Stimulated activated CD4-positive, alpha-beta T cell treated with anti-CD3 and anti-CD28 coated beads, Interleukin-15, amount 100 ng/mL, for 48 hours (primary cell): ENCODE results near the gene HOMER2.
A peak's percentile ranks its signal among the peaks of the same experiment; 100 is the strongest.

Experiments used
- DNase-seq, 2 donors: peaks; one replicate each; pipeline ENCODE4 v3.0.0-alpha.2; 2020; ENCODE audit warnings: low read depth in 2 of 2

HOMER2 gene

DNA sequence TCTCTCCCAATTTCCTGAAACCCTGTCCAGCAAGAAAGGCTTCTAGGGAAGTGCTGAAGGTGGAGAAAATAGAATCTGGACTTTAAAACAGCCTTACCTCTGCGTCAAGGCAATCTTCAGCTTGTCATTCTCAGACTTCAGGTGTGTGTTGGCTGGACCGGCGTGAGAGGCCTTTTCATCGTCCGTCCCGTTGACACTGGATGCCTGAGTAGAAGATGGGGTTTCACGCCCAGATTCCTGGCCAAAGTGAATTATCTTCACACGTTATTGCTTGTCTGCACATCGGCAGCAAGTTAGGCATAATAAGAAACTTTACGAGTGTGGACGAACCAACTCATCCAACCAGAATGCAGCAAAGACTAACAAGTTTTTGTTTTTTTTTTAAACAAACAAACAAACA is 93.6 kb downstream of the HOMER2 start:
- no peak for DNase-seq

DNA sequence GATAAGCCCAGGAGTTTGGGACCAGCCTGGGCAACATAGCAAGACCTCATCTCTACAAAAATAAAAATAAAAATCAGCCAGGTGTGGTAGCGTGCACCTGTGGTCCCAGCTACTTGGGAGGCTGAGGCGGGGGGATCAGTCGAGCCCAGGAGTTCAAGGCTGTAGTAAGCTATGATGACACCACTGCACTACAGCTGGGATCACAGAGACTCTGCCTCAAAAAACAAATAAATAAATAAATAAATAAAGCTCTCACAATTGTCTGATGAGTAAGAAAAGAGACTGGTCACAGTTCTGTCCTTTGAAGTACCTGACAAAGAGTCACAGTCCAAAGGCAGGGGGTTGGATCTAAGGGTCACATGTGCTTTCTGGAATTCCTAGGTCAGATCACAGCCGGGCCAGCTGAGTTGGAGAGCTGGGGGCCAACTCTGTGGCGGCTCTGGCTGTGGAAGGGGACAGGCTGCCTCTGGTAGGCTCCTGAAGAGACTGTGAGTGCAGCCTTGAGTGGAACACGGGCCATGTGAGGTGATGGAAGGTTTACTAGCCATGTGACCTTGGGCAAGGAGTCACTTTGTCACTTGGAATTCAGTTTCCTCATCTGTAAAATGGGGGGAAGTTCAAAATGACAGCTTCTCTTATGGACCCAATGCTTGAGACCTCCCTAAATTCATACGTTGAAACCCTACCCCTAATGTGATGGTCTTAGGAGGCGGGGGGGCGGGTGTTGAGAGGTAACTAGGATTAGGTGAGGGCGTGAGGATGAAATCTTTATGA is 95.9 kb downstream of the HOMER2 start:
- no peak for DNase-seq

DNA sequence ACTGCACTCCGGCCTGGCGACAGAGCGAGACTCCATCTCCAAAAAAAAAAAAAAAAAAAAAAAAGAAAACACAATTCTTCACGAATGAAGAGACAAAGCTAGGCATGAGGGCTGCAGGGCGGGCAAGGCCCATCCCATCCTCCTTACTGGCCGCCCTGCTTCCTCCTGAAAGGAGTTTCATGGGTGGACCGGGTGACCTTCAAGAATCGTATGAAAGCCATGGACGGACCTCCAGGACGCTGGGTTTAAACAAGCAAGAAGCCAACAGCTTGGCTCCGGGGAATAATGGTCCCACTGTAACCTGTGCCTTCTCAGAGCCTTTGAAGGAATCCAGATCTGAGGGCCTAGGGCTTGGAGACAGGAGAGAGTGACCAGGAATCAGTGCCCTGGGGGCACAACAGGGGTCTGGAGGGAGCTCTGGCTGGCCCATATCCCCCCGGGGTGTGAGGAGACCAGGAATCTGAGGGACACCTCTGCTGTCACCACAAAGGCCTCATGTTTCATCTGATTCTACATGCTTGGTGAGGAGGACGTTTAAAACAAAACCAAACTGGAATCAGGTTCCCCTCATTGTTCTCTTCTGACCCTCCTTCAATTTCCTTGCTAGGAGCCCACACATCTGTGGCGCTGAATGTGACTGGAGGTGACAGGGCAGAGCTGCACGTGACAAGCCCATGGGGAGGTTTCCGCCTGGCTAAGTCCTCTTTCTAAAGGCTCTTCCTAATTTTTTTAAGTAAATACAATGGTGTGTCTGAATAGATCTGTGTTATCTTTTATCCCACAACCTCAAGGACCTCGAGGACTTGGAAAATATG is 97.0 kb downstream of the HOMER2 start:
- no peak for DNase-seq

DNA sequence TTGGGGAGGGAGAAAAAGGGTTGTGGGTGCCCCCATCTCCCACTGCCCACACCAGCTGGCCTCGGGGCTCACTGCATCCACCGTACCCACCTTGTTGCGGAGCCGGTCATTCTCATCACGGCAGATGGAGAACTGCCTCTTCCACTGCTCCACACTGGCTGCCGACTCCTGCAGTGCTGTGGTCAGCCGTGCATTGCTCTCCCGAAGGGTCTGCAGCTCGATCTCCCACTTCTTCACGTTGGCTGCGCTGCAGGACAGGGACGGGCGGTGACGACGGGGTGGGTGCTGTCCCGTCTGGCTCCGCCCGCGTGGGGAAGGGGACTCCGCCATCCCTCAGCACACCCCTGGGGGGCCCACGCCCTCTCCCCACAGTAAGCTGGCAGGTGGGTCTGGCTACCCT is 98.0 kb downstream of the HOMER2 start:
- DNase-seq, result no peak

DNA sequence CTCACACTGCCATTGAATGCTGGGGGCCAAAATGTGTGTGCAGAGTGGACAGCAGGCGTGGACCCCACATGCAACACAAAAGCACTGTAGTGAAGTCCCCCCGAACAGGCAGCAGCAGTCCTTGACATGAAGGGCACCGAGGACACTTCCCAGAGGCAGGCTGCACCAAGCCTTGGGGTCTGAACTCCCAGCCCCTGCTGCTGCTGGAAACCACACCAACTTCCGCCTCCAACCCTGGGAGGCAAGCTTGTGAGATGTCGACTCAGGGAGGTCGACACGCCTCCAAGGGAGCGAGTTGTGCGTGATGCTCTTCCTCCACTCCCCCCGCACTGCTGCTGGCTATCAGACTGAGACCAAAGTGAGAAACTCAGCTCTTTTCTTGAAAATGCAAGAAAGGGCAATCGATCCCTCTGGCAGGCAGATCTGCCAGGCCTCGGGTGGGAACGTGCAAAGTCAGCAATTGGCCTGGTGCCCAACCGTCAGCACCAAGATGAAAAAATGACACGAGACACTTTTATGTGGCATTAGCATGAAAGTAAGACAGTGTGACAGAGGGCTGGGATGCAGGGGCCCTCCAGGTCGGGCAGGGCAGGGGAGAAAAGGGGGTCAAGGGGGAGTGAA is 99.5 kb downstream of the HOMER2 start:
- no peak for DNase-seq

DNA sequence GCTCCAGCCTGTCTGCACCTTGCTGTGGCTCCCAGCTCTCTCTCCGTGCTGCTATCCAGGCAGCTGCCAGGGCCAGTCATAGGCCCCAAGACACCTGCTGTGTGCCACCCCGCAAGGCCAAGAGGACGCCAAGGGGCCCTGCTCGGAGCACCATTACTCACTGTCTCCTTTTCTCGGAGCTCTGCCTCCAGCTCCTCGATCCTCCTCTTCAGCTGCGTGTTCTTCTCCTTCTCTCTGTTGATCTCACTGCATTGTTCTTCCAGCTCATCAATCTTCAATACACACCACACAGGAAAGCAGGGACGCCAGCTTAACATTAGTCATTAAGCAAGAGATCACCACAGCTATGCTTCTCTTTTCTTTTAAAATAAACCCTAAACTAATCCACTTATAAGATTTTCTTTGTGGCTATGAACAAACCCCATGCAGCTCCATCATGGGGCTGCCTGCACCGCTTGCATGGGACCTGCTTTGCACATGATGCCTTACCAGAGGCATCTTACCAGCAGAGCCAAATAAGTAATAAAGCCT is 100.5 kb downstream of the HOMER2 start:
- DNase-seq, result no peak

DNA sequence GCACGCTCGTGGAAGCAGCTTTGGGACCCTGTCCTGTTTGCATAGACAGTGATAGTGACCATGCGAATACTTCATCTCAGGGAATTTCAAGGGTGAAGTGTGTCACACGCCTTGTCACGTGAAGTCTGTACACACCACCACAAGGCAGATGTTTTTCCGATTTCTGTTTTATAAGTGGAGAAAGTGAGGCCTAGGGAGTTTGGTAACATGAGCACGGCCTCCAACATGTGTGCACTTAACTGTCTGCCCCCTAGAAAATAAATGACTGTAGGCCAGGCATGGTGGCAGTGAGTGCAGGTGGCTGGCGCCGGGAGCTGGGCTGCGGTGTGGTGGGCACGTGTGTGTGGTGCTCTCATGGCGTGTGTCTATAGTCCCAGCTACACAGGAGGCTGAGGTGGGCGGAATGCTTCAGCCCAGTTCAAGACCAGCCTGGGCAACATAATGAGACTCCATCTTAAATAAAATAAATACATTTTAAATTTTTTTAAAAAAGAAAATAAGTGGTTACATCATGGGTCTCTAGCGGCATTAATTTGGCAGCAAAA is 101.1 kb downstream of the HOMER2 start:
- DNase-seq, result no peak

DNA sequence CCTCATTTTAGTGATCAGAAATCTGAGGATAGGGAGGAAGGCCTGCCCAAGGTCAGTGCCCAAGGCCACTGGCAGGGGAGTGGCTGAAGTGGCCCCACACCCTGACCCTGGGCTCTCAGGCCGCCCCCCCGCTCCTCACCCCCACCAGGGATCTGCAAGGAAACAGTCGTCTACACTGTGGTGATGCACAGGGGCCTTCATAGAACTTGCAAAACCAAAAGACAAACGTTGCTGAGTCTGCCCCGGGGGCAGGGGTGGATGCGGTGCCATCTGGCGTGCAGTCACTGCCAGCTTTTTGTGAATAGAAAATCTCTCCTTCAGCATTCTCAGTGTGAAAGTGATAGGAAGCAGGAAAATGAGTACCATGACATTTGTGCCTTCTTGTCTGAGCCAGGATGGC is 101.8 kb downstream of the HOMER2 start:
- no peak for DNase-seq

DNA sequence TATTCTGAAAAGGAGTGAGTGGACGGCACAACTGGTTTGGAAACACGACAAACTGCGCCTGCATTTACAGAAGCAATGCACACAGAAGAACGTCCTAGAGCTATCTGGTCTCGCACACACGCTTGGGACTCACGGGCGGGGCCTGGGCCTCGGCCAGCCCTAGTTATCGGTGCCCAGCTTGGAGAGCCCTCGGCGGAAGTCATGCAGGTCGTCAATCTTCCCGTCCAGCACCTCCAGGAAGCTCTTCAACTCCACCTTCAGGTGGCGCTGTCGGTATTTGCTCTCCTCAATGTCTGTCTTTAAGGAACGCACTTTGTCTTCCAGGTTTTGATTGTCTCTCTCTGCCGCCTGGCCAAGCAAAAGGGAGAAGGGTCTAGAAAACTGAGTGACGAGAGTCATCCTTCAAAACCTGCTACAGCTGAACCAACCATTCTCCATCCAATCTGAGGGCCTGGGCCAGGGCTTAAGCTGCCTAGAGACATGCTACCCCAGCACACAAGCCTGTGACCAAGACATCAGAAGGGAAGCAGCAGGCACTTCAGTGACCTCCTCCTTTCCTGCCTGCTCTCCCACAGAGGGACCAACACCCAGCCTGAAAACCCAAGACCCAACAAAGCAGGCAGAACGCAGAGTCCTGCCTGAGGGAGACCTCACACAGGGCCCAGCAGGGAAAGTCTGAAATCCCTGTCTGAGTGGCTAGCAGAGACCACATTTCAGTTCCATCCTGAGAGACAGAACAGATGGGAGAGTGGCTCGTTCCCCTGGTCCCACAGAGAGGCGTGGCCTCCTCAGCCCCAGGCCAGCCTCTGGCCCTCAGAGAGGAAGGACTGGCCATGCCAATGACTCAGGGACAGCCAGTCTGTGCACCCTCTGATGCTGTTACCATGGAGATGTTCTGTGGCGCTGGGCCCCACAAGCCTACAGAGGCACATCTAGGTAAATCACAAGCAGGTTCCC is 102.7 kb downstream of the HOMER2 start:
- DNase-seq, result peak; percentile 38 to 50

DNA sequence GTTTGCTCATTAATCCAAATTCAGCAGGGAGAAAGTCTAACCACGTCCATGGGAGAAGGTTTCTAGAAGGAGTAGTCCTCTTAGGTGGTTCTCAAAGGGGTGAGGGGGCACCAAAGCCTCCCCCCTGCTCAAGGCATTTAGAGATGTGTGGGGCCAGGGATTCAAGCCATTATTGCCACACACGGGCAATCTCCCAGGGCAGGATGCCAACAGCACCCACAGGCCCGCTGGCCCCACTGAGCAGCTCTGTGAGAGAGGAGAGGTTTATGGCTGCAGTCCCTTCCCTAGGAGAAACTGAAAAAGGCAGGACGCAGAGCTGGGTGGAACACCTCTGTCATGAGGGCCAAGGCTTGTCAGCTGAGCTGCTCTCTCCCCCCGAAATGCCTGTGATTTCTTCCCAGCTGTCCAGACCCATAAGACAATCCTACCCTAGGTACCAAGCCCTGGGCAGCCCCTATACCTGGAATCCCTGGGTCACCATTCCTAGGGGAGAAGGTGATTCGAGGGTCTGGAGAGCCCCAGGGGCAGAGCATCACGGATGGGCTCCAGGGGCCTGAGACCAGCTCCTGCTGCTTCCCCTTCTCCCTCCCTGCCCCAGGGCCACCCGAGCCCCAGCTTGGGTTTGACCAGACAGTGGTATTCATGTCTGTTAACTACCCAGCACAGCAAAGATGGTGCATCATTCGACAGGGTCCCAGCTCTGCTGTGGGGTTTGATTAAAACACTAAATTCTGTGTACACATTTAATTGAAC is 104.1 kb downstream of the HOMER2 start:
- no peak for DNase-seq

DNA sequence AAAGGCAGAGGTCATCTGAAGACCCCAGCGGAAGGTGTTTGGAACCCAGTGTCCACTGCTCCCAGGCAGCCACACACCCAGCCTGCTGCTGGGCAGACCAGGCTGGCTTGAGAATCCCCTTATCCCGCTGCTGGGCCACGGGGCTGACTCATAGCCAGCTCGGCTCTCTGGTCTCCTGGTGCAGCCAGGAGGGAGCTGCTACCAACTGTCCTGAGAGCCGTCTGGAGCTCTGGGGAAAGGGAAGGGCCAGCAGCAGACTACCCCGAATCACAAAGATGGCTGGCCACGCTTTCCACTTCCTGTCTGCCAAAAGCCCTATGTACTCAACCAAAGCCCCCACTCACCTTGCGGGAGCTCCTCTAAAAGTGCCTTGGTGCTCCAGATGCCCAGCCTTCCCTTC is 104.8 kb downstream of the HOMER2 start:
- DNase-seq, result no peak

DNA sequence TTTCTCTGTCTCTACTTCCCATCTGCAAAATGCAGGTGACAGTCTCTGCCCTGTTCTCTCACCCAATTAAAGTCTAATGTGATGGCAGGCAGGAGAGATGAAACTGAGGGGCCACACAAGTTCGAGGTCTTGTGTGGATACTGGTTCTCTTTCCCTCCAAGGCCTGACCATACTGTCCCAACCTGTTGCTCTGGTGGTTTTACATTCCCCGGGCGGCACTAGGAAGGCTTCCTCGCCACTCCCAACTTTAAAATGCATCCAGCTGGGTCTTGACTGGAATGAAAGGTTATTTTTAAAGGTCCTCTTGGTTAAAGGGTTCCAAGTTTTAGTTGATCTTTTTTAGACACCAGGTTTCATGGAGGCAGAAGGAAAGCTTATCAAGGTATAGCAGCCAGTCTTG is 105.9 kb downstream of the HOMER2 start:
- DNase-seq, result no peak

DNA sequence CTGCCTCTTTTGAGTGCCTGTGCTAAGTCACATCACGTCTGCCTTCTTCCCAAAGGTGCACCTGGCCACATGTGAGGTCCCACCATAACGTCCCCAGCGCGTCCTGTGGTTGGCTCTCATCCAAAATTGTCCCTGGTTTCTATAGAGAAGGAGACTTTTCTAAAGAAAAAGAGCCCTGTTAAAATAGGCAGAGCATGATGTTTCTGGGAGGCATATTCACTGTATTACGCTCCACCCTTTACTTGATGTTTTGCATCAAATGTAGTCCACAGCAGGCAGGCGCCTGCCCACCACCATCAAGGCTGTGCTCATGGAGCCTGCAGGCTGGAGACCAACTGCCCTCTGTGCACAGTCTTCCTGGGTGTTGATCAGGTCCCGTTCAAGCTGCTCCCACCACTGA is 106.8 kb downstream of the HOMER2 start:
- DNase-seq, result no peak

DNA sequence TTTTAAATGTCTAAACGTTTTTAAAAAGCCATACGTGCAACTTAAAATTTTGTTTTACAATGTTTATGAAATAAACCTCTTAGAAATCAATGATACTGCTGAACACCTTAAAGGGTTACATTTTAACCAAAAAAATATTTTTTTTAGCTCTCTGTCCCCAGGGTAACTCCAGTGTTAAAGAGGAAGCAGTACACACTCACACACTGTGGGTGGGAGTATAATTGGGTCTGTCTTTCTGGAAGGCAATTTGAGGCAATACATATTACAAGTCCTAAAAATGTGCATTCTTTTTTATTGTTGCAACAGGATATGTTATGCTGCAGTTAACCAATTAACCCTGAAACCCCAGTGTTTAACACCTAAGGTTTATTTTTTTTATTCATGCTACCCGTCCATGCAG is 109.0 kb downstream of the HOMER2 start:
- no peak for DNase-seq

DNA sequence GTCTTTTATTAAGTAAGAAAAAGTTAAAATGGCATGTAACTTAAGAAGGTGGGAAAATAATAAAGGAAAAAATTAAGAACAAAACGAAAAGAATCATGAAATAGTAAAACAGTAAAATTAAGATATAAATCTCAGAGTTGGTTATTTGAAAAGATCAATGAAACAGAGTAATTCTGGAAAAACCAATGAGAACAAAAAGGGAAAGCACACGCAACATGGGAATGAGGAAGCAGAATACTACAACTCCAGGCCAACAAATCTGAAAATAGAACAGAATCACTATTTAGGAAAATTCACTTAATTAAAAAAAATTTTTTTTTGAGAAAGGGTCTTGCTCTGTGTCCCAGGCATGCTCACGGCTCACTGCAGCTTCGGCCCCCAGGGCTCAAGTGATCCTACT is 112.4 kb downstream of the HOMER2 start:
- DNase-seq, result no peak

DNA sequence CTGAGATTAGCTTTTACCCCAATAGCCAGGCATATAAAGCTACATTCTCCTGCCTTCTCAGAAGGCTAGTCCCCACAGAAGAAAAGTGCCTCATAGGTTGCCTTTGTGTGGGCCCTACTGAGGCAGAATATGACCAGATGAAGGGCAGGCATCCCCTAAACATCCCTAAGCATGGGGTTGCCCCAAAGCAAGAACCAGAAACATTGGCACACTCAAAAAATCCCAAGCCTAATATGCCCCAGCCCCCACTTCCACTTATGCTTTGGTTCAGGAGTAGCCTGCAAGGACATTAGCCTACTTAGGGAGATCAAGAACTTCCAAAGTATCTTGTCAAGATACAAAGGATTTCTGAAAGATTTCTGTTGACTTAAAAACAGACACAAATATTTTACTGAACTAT is 113.4 kb downstream of the HOMER2 start:
- no peak for DNase-seq

DNA sequence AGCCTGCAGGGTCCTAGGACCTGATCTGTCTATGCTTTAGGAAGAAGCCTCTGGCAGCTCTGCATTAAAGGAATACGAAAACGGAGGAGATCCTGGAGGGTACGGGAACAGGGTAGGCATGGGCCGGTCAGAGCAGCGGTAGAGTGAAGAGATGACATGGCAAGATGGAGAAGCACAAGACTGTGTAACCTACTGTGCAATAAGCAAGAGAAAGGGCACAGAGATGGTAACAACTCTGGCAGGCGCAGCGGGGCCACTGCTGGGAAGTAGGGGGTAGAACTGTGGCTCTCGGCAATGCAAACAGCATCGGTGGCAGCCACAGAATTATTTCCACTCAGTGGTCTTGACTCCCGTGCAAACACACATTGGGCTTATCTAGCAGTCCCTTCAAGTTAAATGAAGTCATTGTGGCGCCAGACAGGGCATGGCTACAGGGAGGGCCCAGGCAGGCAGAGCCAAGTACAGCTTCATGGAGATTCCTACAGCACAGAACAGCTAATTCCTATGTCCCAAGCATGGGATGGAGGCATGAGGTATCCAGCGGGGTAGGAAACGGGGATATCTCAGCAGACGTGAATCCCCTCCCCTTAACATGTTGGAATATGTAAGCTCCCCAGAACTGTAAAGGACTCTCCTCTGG is 114.3 kb downstream of the HOMER2 start:
- no peak for DNase-seq

DNA sequence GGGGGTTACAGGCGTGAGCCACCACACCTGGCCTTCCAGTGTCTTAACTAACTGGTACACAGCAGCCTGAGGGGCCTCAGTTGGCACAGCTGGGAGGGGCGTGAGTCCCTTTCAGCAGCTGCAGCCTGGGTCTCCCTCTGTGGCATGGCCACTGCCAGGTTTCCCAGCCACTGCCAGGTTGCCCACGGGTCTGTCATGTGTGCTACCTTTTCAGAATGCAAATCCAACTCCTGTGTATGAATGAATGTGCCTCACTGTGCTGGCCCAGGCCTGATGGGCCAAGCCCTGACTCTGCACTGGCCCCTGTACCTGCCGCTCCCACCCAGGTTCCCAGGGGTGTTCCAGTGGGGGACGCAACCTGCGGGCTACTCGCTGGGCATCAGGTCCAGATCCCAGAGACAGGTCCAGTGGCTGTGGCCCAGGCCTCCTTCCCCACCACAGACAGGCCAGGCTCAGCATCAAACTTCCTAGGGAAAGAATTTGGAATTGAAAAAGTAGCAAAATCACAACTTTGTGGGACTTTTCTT is 117.1 kb downstream of the HOMER2 start:
- no peak for DNase-seq

DNA sequence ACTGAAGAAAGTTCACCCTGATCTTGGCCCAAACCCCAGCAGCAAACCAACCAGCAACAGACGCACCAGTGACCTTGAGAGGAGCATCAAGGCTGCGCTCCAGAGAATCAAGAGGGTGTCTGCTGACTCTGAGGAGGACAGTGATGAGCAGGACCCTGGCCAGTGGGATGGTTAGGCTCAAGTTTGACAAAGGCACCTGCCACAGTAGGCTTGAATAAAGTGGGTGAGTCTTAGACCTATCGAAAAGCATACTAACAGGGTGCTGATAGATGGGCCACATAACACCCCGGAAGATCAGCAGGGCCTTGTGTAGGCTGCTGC is 119.2 kb downstream of the HOMER2 start:
- no peak for DNase-seq
